Activated T-cell treated with anti-CD3 and anti-CD28 coated beads, Interleukin-2, amount 50 U/mL, for 24 hours (primary cell): Measurements from ENCODE around the gene URI1.

Source experiments
- DNase-seq: peaks from one replicate; pipeline ENCODE4 v3.0.0-alpha.2; 2020
- H3K27ac Mint-ChIP-seq: 2 replicates; pipeline ENCODE4 v1.8.0; 2020; ENCODE audit warnings: mild to moderate bottlenecking, mixed read lengths
- H3K27me3 Mint-ChIP-seq: 2 replicates; pipeline ENCODE4 v1.8.0; 2020; ENCODE audit warnings: mixed read lengths
- H3K36me3 Mint-ChIP-seq: 2 replicates; pipeline ENCODE4 v1.8.0; 2020; ENCODE audit warnings: low read depth, mixed read lengths
- H3K4me1 Mint-ChIP-seq: 2 replicates; pipeline ENCODE4 v1.8.0; 2020; ENCODE audit warnings: low read depth, mixed read lengths
- H3K4me3 Mint-ChIP-seq: 2 replicates; pipeline ENCODE4 v1.8.0; 2020; ENCODE audit warnings: mild to moderate bottlenecking, moderate library complexity, mixed read lengths
- H3K9me3 Mint-ChIP-seq: 2 replicates; pipeline ENCODE4 v1.8.0; 2020; ENCODE audit warnings: mixed read lengths

The URI1 gene

GRCh38 chr19:30006207-30006606, 64.2 kb downstream of the URI1 start:
- H3K4me3 Mint-ChIP-seq: no peak overlapping the region
- peaks cover 81% of the 10 kb centered on the region for H3K36me3 Mint-ChIP-seq
- peaks cover 50% of the 10 kb centered on the region for H3K4me1 Mint-ChIP-seq
- DNase-seq: no peak
- no peaks in the 10 kb centered on the region for H3K9me3 Mint-ChIP-seq
- H3K27me3 Mint-ChIP-seq: no peaks in the 10 kb centered on the region
- peak overlapping the region; percentile 76 for H3K27ac Mint-ChIP-seq

- DNase-seq: no peak
- Mint-ChIP-seq H3K9me3 (no peaks in the 10 kb centered on the region), H3K4me3 (no peak overlapping the region), H3K36me3 (peaks cover 84% of the 10 kb centered on the region), H3K27me3 (no peaks in the 10 kb centered on the region), H3K4me1 (peaks cover 42% of the 10 kb centered on the region), H3K27ac (no peak overlapping the region)
These were observed 66.1 kb downstream of the URI1 start for GRCh38 chr19:30008169-30008568.

DNA sequence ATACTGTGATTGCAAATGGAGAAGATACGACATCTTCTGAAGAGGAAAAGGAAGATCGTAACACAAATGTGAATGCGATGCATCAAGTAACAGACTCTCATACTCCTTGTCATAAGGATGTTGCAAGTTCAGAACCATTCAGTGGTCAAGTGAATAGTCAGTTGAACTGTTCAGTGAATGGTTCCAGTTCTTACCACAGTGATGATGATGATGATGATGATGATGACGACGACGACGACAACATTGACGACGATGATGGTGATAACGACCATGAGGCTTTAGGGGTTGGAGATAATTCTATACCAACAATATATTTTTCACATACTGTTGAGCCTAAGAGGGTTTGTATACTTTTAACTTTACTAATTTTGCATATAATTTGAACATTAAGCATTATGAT, 67.0 kb downstream of the URI1 start:
- Mint-ChIP-seq H3K9me3 (no peaks in the 10 kb centered on the region), H3K27me3 (no peaks in the 10 kb centered on the region), H3K4me1 (peaks cover 35% of the 10 kb centered on the region), H3K36me3 (peaks cover 84% of the 10 kb centered on the region), H3K4me3 (no peak overlapping the region), H3K27ac (no peak overlapping the region)
- no peak for DNase-seq

GRCh38 chr19:30011051-30011578, 69.1 kb downstream of the URI1 start:
- no peaks in the 10 kb centered on the region for H3K27me3 Mint-ChIP-seq
- no peak overlapping the region for H3K4me3 Mint-ChIP-seq
- peaks cover 14% of the 10 kb centered on the region for H3K4me1 Mint-ChIP-seq
- no peak for DNase-seq
- no peak overlapping the region for H3K27ac Mint-ChIP-seq
- H3K9me3 Mint-ChIP-seq: no peaks in the 10 kb centered on the region
- H3K36me3 Mint-ChIP-seq: peaks cover 85% of the 10 kb centered on the region

GRCh38 chr19:30014770-30015169, 72.7 kb downstream of the URI1 start:
- no peak overlapping the region for H3K4me3 Mint-ChIP-seq
- no peaks in the 10 kb centered on the region for H3K9me3 Mint-ChIP-seq
- H3K27me3 Mint-ChIP-seq: no peaks in the 10 kb centered on the region
- DNase-seq: no peak
- peaks cover 91% of the 10 kb centered on the region for H3K36me3 Mint-ChIP-seq
- H3K27ac Mint-ChIP-seq: no peak overlapping the region
- peaks cover 4% of the 10 kb centered on the region for H3K4me1 Mint-ChIP-seq

GRCh38 chr19:30017172-30017571, 75.1 kb downstream of the URI1 start:
- Mint-ChIP-seq H3K4me3 (no peak overlapping the region), H3K27ac (no peak overlapping the region), H3K4me1 (peaks cover 8% of the 10 kb centered on the region), H3K36me3 (peaks cover 89% of the 10 kb centered on the region), H3K9me3 (no peaks in the 10 kb centered on the region), H3K27me3 (no peaks in the 10 kb centered on the region)
- no peak for DNase-seq

DNA sequence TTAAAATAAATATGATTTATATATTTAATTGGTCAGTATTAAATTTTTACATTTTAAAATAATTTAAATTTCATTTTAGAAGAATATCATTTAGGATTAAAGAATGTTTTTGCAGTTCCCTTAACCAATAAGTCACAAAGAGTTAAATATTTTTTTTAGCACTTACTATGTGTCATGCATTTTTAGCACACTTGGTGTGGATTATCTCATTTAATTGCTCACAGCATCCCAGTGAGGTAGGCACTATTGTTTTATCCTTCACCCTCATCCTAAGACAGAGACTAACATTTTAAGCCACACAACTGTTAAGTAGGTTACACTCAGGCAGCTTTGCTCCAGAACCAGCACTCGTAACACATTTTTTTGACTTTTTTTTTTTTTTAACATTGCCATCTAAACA, 78.2 kb downstream of the URI1 start:
- no peaks in the 10 kb centered on the region for H3K27me3 Mint-ChIP-seq
- no peak overlapping the region for H3K27ac Mint-ChIP-seq
- H3K36me3 Mint-ChIP-seq: peaks cover 80% of the 10 kb centered on the region
- no peak for DNase-seq
- H3K4me3 Mint-ChIP-seq: no peak overlapping the region
- no peaks in the 10 kb centered on the region for H3K9me3 Mint-ChIP-seq
- H3K4me1 Mint-ChIP-seq: peaks cover 10% of the 10 kb centered on the region

DNA sequence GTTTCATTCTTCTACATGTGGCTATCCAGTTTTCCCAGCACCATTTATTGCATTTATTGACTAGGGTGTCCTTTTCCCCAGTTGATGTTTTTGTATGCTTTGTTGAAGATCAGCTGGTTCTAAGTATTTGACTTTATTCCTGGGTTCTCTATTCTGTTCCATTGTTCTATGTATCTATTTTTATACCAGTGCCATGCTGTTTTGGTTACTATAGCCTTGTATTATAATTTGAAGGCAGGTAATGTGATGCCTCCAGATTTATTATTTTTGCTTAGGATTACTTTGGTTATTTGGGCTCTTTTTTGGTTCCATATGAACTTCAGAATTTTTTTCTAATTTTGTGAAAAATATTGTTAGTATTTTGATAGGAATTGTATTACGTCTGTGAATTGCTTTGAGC, 80.6 kb downstream of the URI1 start:
- H3K9me3 Mint-ChIP-seq: no peaks in the 10 kb centered on the region
- no peak overlapping the region for H3K27ac Mint-ChIP-seq
- H3K4me3 Mint-ChIP-seq: no peak overlapping the region
- peaks cover 79% of the 10 kb centered on the region for H3K36me3 Mint-ChIP-seq
- no peaks in the 10 kb centered on the region for H3K27me3 Mint-ChIP-seq
- H3K4me1 Mint-ChIP-seq: peaks cover 7% of the 10 kb centered on the region
- no peak for DNase-seq

DNA sequence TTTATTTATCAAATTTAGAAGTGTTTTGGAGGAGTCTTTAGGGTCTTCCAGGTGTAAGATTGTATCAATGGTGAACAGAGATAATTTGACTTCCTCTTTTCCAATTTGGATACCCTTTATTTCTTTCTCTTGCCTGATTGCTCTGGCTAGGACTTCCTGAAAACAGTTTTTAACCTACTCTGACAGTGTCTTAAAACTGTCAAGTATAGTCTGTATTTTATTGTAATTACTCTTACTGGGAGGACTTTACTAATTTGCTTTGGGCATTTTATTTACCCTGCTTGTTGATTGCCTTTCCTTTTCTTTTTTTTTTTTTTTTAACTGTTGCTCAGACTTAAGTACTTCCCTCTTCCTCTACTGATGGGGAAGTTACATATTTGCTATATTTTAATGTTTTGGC, 81.3 kb downstream of the URI1 start:
- Mint-ChIP-seq H3K27me3 (no peaks in the 10 kb centered on the region), H3K4me1 (peaks cover 11% of the 10 kb centered on the region), H3K4me3 (no peak overlapping the region), H3K36me3 (peaks cover 79% of the 10 kb centered on the region), H3K27ac (no peak overlapping the region), H3K9me3 (no peaks in the 10 kb centered on the region)
- no peak for DNase-seq

- H3K4me1 Mint-ChIP-seq: peaks cover 16% of the 10 kb centered on the region
- H3K27ac Mint-ChIP-seq: no peak overlapping the region
- H3K27me3 Mint-ChIP-seq: no peaks in the 10 kb centered on the region
- H3K4me3 Mint-ChIP-seq: no peak overlapping the region
- H3K36me3 Mint-ChIP-seq: peaks cover 77% of the 10 kb centered on the region
- peaks cover 4% of the 10 kb centered on the region for H3K9me3 Mint-ChIP-seq
- DNase-seq: no peak
These were observed 82.1 kb downstream of the URI1 start for GRCh38 chr19:30024091-30024490.

DNA sequence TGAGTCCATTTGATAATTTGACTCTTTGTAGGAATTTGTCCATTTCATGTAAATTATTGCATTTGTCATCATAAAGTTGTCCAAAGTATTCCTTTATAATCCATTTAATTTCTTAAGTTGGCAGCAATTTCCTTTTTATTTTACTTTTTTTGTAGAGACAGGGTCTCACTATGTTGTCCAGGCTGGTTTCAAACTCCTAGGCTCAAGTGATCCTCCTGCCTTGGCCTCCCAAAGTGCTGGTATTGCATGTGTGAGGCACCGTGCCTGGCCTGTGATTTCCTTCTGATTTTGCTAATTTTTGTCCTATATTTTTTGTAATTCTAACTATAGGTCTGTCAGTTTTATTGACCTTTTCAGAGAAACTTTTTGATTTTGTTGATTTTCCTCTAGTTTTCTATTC, 84.9 kb downstream of the URI1 start:
- no peak overlapping the region for H3K27ac Mint-ChIP-seq
- H3K27me3 Mint-ChIP-seq: no peaks in the 10 kb centered on the region
- peaks cover 29% of the 10 kb centered on the region for H3K4me1 Mint-ChIP-seq
- H3K9me3 Mint-ChIP-seq: peaks cover 8% of the 10 kb centered on the region
- DNase-seq: no peak
- H3K36me3 Mint-ChIP-seq: peaks cover 80% of the 10 kb centered on the region
- no peak overlapping the region for H3K4me3 Mint-ChIP-seq

GRCh38 chr19:30028118-30028991, 86.3 kb downstream of the URI1 start:
- Mint-ChIP-seq H3K9me3 (peaks cover 14% of the 10 kb centered on the region), H3K4me1 (peaks cover 28% of the 10 kb centered on the region), H3K27ac (no peak overlapping the region), H3K36me3 (peaks cover 82% of the 10 kb centered on the region), H3K27me3 (no peaks in the 10 kb centered on the region), H3K4me3 (no peak overlapping the region)
- DNase-seq: no peak

DNA sequence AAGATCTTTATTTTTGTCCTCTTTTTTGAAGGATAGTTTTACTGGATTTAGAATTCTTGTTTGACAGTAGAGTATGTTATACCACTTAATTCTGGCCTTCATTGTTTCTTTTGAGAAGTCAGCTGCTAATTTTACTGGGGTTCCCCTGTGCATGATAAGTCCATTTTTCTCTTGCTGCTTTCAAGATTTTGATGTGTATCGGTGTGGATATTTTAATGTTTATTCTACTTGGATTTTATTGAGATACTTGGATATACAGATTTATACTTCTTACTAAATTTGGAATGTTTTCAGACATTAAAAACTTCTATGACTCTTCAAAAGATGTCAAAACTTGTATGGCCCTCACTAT, 86.9 kb downstream of the URI1 start:
- Mint-ChIP-seq H3K4me1 (peaks cover 28% of the 10 kb centered on the region), H3K27ac (no peak overlapping the region), H3K9me3 (peaks cover 16% of the 10 kb centered on the region)

DNA sequence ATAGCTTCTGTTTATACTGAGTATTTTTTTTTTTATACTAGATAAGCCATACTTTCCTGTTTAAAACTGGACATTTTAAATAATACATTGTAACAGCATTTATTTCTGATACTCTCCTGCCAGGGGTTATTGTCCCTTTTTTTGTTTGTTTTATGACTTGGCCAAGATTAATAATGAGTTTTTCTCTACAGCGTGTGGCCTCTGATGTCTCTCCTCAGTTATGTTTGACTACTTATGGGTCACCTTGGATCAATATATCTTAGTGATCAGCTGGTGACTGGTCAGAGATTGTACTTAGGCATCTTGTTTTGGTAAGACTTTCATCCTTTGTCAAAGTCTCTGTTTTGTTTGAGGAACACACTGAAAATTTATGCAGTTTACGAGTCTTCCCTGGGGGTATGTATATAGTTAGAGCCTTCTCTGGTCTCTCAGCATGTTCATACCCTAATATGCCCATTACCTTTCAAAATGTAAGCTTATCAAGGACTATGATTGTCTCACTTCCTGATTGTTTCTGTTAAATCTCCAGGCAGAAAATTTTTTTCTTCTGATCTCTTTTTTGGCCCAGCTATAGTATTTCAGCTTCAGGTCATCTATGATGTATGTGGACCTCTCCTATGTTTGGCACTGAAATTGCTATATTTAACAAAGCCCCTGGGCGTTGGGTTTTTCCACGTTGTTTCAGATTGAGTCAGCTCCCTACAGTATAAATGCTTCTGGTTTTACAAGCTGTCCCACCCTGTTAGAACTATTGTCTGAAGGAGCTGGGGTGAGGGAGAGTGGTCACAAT, 87.9 kb downstream of the URI1 start:
- Mint-ChIP-seq H3K4me3 (no peak overlapping the region), H3K4me1 (peaks cover 28% of the 10 kb centered on the region), H3K36me3 (peaks cover 90% of the 10 kb centered on the region), H3K27ac (peak overlapping the region; percentile 39), H3K27me3 (no peaks in the 10 kb centered on the region), H3K9me3 (peaks cover 24% of the 10 kb centered on the region)
- DNase-seq: no peak

More for the DNA sequence above, 86.9 kb downstream of the URI1 start:
- no peak for DNase-seq
- Mint-ChIP-seq H3K27me3 (no peaks in the 10 kb centered on the region), H3K4me3 (no peak overlapping the region), H3K36me3 (peaks cover 82% of the 10 kb centered on the region)

DNA sequence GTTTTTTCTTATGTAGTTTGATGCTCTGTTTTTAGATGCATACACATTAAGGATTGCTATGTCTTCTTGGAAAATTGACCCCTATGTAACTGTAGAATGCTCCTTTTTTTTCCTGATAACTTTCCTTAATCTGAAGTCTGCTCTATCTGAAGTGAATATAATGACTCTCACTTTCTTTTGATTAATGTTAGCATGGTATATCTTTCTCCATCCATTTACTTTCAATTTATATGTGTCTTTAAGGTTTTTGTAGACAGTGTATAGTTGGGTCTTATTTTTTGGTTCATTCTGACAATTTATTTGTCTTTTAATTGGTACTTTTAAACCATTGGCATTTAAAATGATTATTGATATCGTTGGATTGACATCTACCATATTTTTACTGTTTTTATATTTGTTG, 92.3 kb downstream of the URI1 start:
- DNase-seq: no peak
- Mint-ChIP-seq H3K4me1 (peaks cover 16% of the 10 kb centered on the region), H3K27ac (no peak overlapping the region), H3K27me3 (no peaks in the 10 kb centered on the region), H3K4me3 (no peak overlapping the region), H3K9me3 (peaks cover 52% of the 10 kb centered on the region), H3K36me3 (peaks cover 96% of the 10 kb centered on the region)
